WTC11 (cell line): ENCODE results near the gene SDF2. TPM values are rescaled to one million over a fixed set of nuclear protein-coding genes. Genes with fewer than 3 reads are reported as not detected.

Experiments used
- ATAC-seq: fragments of 200-7000 bp; cut with Tn5 transposase; 2 replicates; pipeline ENCODE4 v1.10.0; 2021; ENCODE audit warnings: mild to moderate bottlenecking, moderate library complexity
- CTCF ChIA-PET: fragments of 300-600 bp; sonication (Branson Sonifier 250); formaldehyde crosslinking; loops from one replicate; lab custom pipeline; 2021; ENCODE audit warnings: antibody characterized with exemption; lab: Charles Lee
- POLR2A ChIA-PET: fragments of 350-600 bp; sonication (Branson Sonifier 250); formaldehyde crosslinking; loops from one replicate; lab custom pipeline; 2021; ENCODE audit warnings: antibody characterized with exemption; lab: Charles Lee
- DNase-seq: peaks from one replicate; pipeline ENCODE4 v3.0.0; 2021; ENCODE audit warnings: low spot score
- H3K27ac Mint-ChIP-seq: 2 replicates; pipeline ENCODE4 v1.8.0; 2021; ENCODE audit warnings: mixed read lengths
- H3K27me3 Mint-ChIP-seq: 2 replicates; pipeline ENCODE4 v1.8.0; 2021; ENCODE audit warnings: low read depth, mild to moderate bottlenecking, moderate library complexity, mixed read lengths
- H3K36me3 Mint-ChIP-seq: 2 replicates; pipeline ENCODE4 v1.8.0; 2021; ENCODE audit warnings: mixed read lengths
- H3K4me1 Mint-ChIP-seq: 2 replicates; pipeline ENCODE4 v1.8.0; 2022; ENCODE audit warnings: mixed read lengths
- H3K4me3 Mint-ChIP-seq: 2 replicates; pipeline ENCODE4 v1.8.0; 2021; ENCODE audit warnings: mild to moderate bottlenecking, moderate library complexity, mixed read lengths
- H3K9me3 Mint-ChIP-seq: 2 replicates; pipeline ENCODE4 v1.8.0; 2021; ENCODE audit warnings: mixed read lengths
- KAT7 ChIP-seq: sonication (generic); formaldehyde crosslinking; IDR thresholded peaks from 2 replicates; pipeline ENCODE4 v1.8.1; 2023; ENCODE audit warnings: missing genetic modification reagents, mild to moderate bottlenecking, borderline replicate concordance
- MYBL2 ChIP-seq: sonication (generic); formaldehyde crosslinking; IDR thresholded peaks from 2 replicates; pipeline ENCODE4 v1.8.1; 2023; ENCODE audit warnings: mild to moderate bottlenecking, moderate library complexity, missing genetic modification reagents
- ZNF396 ChIP-seq: fragments of 250-450 bp; sonication (Bioruptor Pico); IDR thresholded peaks from 2 replicates; pipeline ENCODE4 v1.8.0; 2021; ENCODE audit warnings: mild to moderate bottlenecking, moderate library complexity, borderline replicate concordance
- ZNF423 ChIP-seq: fragments of 250-450 bp; sonication (Bioruptor Pico); IDR thresholded peaks from 2 replicates; pipeline ENCODE4 v2.1.2; 2022; ENCODE audit warnings: mild to moderate bottlenecking, moderate library complexity
- total RNA-seq: library from RNA; stranded (reverse); gene quantifications from 3 replicates; pipeline ENCODE4 v1.2.3, GENCODE V29; 2021
- TF ChIP-seq, protein P1 (sequence below): sonication (generic); formaldehyde crosslinking; IDR thresholded peaks from 2 replicates; pipeline ENCODE4 v1.8.0; 2022; ENCODE audit warnings: mild to moderate bottlenecking, missing genetic modification reagents
- TF ChIP-seq, protein P2 (sequence below): sonication (generic); formaldehyde crosslinking; IDR thresholded peaks from 2 replicates; pipeline ENCODE4 v1.8.1; 2023; ENCODE audit warnings: mild to moderate bottlenecking, moderate library complexity, missing genetic modification reagents
- TF ChIP-seq, protein P3 (sequence below): sonication (generic); formaldehyde crosslinking; IDR thresholded peaks from 2 replicates; pipeline ENCODE4 v1.8.0; 2022; ENCODE audit warnings: missing genetic modification reagents
- TF ChIP-seq, protein P4 (sequence below): fragments of 250-450 bp; sonication (Bioruptor Pico); IDR thresholded peaks from 2 replicates; pipeline ENCODE4 v2.1.2; 2022; ENCODE audit warnings: mild to moderate bottlenecking, moderate library complexity
- TF ChIP-seq, protein P5 (sequence below): fragments of 250-450 bp; sonication (Bioruptor Pico); IDR thresholded peaks from 2 replicates; pipeline ENCODE4 v1.9.0; 2021; ENCODE audit warnings: mild to moderate bottlenecking, borderline replicate concordance
- TF ChIP-seq, protein P6 (sequence below): sonication (generic); formaldehyde crosslinking; IDR thresholded peaks from 2 replicates; pipeline ENCODE4 v1.8.1; 2023; ENCODE audit warnings: mild to moderate bottlenecking, missing genetic modification reagents
- TF ChIP-seq, protein P7 (sequence below): sonication (generic); formaldehyde crosslinking; IDR thresholded peaks from 2 replicates; pipeline ENCODE4 v1.8.1; 2022; ENCODE audit warnings: low read depth, mild to moderate bottlenecking, moderate library complexity, missing genetic modification reagents, borderline replicate concordance

Gene SDF2
- total RNA-seq, 1 experiment from 2014 or later, result 49.4 TPM

DNA sequence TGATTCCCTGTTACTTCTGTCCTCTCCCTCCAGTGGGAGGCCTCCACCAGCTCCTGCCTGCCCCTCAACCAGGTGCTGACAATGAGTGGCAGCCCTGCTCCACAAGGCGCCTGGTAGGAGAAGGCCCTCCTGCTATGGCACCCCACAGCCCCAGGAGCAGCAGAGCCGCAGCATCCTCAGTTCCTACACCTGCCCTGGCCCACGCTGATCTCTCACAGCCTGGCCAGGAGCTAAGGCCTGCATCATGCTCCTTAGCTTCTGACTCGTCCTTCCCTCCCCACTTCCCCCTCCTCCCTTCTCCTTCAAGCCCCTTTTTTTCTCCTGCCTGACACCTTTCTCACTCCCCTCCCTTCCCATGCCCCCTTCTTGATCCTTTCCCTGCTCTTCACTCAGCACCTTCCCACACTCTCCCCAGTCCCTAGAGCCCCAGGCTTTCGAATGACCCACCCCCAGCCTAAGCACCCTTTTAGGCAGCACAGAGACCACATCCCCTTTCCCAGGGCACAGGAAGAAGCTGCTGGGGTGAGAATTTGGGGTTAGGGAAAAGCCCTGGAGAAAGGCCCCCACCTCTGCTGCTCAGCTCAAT, 43.5 kb upstream of the SDF2 start:
- Mint-ChIP-seq H3K9me3 (no peaks in the 10 kb centered on the region), H3K4me1 (peaks cover 29% of the 10 kb centered on the region), H3K36me3 (peaks cover 31% of the 10 kb centered on the region), H3K27ac (peak overlapping the region; percentile 79), H3K4me3 (no peak overlapping the region), H3K27me3 (no peaks in the 10 kb centered on the region)
- TF ChIP-seq ZNF423 (CRISPR knock-in tag), result peak; percentile 50; the same call in 1 of the 2 replicates
- TF ChIP-seq, protein P1, sequence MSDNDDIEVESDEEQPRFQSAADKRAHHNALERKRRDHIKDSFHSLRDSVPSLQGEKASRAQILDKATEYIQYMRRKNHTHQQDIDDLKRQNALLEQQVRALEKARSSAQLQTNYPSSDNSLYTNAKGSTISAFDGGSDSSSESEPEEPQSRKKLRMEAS (CRISPR knock-in tag), result no peak
- ATAC-seq (no peak), DNase-seq (no peak)
- POLR2A ChIA-PET, result interaction anchor here (0.8 to 1.3 kb wide), 5 partner anchors 14 to 128 kb away, joined by 3 to 5 read pairs (median 3); partner anchors contain the start of genes ALDOC, BLTP2, NEK8 and RPL23A
- CTCF ChIA-PET, result interaction anchor here (0.5 to 1.5 kb wide), 2 partner anchors 22 to 61 kb away, joined by 3 to 6 read pairs; partner anchors contain the start of gene BLTP2

DNA sequence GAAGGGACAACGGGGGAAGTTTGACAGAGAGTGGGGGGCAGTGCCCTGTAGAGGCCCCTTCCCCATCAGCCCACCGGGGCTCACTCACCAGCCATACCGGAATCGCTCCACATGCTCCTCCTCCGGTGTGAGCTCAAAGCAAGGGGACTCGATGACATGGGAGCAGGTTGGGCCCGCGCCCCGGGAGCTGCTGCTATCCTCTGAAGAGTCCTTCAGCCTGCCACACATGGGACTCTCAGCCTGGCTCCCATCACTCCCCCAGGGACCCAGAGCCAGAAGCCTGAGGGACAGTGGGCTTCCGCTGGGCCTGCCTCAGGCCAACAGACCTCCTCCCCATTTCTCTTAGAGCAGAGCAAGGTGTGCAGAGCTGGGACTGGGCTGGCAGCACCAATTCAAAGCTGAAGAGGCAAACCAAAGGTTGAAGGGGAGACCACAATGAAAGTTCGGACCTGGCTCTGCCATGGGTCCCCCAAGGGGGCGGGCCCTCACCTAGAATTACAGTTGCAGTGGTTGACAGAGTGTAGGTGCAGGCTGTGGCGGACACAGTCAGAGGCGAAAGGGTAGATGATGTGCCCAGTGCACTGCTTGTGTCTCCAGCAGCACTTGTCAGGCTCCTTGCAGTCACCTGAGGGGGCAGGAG, 42.6 kb upstream of the SDF2 start:
- H3K4me1 Mint-ChIP-seq, result peaks cover 29% of the 10 kb centered on the region
- TF ChIP-seq, protein P2, sequence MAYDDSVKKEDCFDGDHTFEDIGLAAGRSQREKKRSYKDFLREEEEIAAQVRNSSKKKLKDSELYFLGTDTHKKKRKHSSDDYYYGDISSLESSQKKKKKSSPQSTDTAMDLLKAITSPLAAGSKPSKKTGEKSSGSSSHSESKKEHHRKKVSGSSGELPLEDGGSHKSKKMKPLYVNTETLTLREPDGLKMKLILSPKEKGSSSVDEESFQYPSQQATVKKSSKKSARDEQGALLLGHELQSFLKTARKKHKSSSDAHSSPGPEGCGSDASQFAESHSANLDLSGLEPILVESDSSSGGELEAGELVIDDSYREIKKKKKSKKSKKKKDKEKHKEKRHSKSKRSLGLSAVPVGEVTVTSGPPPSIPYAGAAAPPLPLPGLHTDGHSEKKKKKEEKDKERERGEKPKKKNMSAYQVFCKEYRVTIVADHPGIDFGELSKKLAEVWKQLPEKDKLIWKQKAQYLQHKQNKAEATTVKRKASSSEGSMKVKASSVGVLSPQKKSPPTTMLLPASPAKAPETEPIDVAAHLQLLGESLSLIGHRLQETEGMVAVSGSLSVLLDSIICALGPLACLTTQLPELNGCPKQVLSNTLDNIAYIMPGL (CRISPR knock-in tag), result no peak
- no peak for TF ChIP-seq ZNF396 (CRISPR knock-in tag)
- DNase-seq, result no peak
- ATAC-seq, result no peak
- H3K36me3 Mint-ChIP-seq, result peaks cover 39% of the 10 kb centered on the region
- POLR2A ChIA-PET, result interaction anchor here (0.8 to 1.3 kb wide), 6 partner anchors 15 to 127 kb away, joined by 3 to 5 read pairs (median 4); partner anchors contain the start of genes ALDOC, BLTP2, NEK8 and RPL23A
- H3K27ac Mint-ChIP-seq, result peak overlapping the region; percentile 32
- no peaks in the 10 kb centered on the region for H3K27me3 Mint-ChIP-seq
- no peak overlapping the region for H3K4me3 Mint-ChIP-seq
- H3K9me3 Mint-ChIP-seq, result no peaks in the 10 kb centered on the region
- CTCF ChIA-PET, result interaction anchor here (0.6 to 1.5 kb wide), 4 partner anchors 15 to 60 kb away, joined by 3 to 6 read pairs (median 4); partner anchors contain the start of genes BLTP2 and RPL23A

DNA sequence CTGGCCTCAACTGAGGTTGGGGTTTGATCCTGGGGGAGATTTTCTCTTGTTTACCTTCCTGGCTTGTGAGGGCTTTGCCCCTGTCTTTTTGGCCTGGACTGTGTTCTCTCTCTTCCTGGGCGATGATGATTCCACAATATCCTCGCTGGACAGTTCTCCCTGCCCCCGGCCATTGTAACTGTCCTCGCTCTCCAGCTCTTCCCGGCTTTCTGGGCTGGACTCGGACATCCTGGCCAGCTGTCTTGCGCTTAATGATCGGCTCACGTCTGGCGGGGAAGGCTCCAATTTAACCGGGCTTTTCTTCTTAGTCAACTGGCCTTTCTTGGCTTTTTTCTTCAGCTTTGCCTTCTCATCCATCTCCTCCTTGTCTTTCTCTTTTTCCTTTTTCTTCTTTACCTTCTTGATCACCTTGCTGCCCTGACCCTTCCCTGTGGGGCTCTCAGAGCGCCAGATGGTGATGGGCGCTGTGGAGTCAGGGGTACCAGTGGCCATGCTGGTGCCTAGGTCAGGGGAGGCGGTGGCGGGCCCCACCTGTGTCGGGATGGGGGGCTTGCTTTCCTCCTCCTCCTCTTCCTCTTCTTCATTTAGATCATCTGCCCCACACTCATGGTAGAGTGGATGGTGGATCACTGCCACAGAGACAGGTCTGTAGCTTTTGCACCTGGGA, 42.0 kb upstream of the SDF2 start:
- TF ChIP-seq, protein P3, sequence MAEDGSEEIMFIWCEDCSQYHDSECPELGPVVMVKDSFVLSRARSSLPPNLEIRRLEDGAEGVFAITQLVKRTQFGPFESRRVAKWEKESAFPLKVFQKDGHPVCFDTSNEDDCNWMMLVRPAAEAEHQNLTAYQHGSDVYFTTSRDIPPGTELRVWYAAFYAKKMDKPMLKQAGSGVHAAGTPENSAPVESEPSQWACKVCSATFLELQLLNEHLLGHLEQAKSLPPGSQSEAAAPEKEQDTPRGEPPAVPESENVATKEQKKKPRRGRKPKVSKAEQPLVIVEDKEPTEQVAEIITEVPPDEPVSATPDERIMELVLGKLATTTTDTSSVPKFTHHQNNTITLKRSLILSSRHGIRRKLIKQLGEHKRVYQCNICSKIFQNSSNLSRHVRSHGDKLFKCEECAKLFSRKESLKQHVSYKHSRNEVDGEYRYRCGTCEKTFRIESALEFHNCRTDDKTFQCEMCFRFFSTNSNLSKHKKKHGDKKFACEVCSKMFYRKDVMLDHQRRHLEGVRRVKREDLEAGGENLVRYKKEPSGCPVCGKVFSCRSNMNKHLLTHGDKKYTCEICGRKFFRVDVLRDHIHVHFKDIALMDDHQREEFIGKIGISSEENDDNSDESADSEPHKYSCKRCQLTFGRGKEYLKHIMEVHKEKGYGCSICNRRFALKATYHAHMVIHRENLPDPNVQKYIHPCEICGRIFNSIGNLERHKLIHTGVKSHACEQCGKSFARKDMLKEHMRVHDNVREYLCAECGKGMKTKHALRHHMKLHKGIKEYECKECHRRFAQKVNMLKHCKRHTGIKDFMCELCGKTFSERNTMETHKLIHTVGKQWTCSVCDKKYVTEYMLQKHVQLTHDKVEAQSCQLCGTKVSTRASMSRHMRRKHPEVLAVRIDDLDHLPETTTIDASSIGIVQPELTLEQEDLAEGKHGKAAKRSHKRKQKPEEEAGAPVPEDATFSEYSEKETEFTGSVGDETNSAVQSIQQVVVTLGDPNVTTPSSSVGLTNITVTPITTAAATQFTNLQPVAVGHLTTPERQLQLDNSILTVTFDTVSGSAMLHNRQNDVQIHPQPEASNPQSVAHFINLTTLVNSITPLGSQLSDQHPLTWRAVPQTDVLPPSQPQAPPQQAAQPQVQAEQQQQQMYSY (CRISPR knock-in tag), result no peak
- TF ChIP-seq, protein P4, sequence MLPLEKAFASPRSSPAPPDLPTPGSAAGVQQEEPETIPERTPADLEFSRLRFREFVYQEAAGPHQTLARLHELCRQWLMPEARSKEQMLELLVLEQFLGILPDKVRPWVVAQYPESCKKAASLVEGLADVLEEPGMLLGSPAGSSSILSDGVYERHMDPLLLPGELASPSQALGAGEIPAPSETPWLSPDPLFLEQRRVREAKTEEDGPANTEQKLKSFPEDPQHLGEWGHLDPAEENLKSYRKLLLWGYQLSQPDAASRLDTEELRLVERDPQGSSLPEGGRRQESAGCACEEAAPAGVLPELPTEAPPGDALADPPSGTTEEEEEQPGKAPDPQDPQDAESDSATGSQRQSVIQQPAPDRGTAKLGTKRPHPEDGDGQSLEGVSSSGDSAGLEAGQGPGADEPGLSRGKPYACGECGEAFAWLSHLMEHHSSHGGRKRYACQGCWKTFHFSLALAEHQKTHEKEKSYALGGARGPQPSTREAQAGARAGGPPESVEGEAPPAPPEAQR (CRISPR knock-in tag), result no peak
- TF ChIP-seq, protein P5, sequence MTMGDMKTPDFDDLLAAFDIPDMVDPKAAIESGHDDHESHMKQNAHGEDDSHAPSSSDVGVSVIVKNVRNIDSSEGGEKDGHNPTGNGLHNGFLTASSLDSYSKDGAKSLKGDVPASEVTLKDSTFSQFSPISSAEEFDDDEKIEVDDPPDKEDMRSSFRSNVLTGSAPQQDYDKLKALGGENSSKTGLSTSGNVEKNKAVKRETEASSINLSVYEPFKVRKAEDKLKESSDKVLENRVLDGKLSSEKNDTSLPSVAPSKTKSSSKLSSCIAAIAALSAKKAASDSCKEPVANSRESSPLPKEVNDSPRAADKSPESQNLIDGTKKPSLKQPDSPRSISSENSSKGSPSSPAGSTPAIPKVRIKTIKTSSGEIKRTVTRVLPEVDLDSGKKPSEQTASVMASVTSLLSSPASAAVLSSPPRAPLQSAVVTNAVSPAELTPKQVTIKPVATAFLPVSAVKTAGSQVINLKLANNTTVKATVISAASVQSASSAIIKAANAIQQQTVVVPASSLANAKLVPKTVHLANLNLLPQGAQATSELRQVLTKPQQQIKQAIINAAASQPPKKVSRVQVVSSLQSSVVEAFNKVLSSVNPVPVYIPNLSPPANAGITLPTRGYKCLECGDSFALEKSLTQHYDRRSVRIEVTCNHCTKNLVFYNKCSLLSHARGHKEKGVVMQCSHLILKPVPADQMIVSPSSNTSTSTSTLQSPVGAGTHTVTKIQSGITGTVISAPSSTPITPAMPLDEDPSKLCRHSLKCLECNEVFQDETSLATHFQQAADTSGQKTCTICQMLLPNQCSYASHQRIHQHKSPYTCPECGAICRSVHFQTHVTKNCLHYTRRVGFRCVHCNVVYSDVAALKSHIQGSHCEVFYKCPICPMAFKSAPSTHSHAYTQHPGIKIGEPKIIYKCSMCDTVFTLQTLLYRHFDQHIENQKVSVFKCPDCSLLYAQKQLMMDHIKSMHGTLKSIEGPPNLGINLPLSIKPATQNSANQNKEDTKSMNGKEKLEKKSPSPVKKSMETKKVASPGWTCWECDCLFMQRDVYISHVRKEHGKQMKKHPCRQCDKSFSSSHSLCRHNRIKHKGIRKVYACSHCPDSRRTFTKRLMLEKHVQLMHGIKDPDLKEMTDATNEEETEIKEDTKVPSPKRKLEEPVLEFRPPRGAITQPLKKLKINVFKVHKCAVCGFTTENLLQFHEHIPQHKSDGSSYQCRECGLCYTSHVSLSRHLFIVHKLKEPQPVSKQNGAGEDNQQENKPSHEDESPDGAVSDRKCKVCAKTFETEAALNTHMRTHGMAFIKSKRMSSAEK, result no peak
- TF ChIP-seq, protein P6, sequence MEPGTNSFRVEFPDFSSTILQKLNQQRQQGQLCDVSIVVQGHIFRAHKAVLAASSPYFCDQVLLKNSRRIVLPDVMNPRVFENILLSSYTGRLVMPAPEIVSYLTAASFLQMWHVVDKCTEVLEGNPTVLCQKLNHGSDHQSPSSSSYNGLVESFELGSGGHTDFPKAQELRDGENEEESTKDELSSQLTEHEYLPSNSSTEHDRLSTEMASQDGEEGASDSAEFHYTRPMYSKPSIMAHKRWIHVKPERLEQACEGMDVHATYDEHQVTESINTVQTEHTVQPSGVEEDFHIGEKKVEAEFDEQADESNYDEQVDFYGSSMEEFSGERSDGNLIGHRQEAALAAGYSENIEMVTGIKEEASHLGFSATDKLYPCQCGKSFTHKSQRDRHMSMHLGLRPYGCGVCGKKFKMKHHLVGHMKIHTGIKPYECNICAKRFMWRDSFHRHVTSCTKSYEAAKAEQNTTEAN (CRISPR knock-in tag), result no peak
- TF ChIP-seq, protein P7, sequence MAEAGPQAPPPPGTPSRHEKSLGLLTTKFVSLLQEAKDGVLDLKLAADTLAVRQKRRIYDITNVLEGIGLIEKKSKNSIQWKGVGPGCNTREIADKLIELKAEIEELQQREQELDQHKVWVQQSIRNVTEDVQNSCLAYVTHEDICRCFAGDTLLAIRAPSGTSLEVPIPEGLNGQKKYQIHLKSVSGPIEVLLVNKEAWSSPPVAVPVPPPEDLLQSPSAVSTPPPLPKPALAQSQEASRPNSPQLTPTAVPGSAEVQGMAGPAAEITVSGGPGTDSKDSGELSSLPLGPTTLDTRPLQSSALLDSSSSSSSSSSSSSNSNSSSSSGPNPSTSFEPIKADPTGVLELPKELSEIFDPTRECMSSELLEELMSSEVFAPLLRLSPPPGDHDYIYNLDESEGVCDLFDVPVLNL (CRISPR knock-in tag), result no peak
- TF ChIP-seq KAT7 (CRISPR knock-in tag), result no peak
- TF ChIP-seq MYBL2 (CRISPR knock-in tag), result no peak
- Mint-ChIP-seq H3K4me1 (peaks cover 29% of the 10 kb centered on the region), H3K27me3 (no peaks in the 10 kb centered on the region), H3K9me3 (no peaks in the 10 kb centered on the region), H3K36me3 (peaks cover 44% of the 10 kb centered on the region), H3K27ac (peak overlapping the region; percentile 15), H3K4me3 (no peak overlapping the region)
- ChIA-PET POLR2A (interaction anchor here (1.1 kb wide), 1 partner anchor 41 kb away, joined by 5 read pairs; no protein-coding TSS in a partner anchor), CTCF (interaction anchor here (0.8 to 1.9 kb wide), 4 partner anchors 16 to 57 kb away, joined by 3 to 7 read pairs (median 4); partner anchors contain the start of genes RPL23A and TLCD1)
- ATAC-seq, result no peak
- DNase-seq, result no peak
